Stimulated activated CD4-positive, alpha-beta T cell treated with anti-CD3 and anti-CD28 coated beads, Interleukin-12 subunit alpha, Interleukin-12 subunit beta, amount 100 ng/mL, for 4 hours (primary cell): ENCODE results near the gene EFEMP2.
A peak's percentile ranks its signal among the peaks of the same experiment; 100 is the strongest.

ENCODE experiments used
- DNase-seq: peaks from one replicate; pipeline ENCODE4 v3.0.0-alpha.2; 2020

The EFEMP2 gene

GRCh38 chr11:65884716-65885092 lies 12.1 kb upstream of the EFEMP2 start:
- DNase-seq = peak; percentile 81

GRCh38 chr11:65883786-65884715 lies 11.5 kb upstream of the EFEMP2 start:
- DNase-seq = no peak

- no peak for DNase-seq
These were observed 10.6 kb upstream of the EFEMP2 start for GRCh38 chr11:65883058-65883761.

- no peak for DNase-seq
These were observed 9.8 kb upstream of the EFEMP2 start for GRCh38 chr11:65882120-65883057.

GRCh38 chr11:65880844-65881421 lies 8.3 kb upstream of the EFEMP2 start:
- DNase-seq = no peak

GRCh38 chr11:65880027-65880426 lies 7.4 kb upstream of the EFEMP2 start:
- DNase-seq = no peak

- no peak for DNase-seq
These were observed 7.0 kb upstream of the EFEMP2 start, which contains the start of gene CTSW for GRCh38 chr11:65879617-65880016. CTSW (plus strand) TSS chr11:65879837; CDS start chr11:65879855, 18 bp downstream.

GRCh38 chr11:65873318-65874156 lies 937 bp upstream of the EFEMP2 start:
- peak; percentile 97 for DNase-seq

GRCh38 chr11:65871811-65872548 lies 620 bp downstream of the EFEMP2 start:
- DNase-seq = no peak

- no peak for DNase-seq
These were observed 1.6 kb downstream of the EFEMP2 start for GRCh38 chr11:65870706-65871681.

GRCh38 chr11:65870307-65870658 lies 2.3 kb downstream of the EFEMP2 start:
- DNase-seq = no peak

GRCh38 chr11:65869643-65870306 lies 2.8 kb downstream of the EFEMP2 start:
- no peak for DNase-seq

- DNase-seq = no peak
These were observed 3.7 kb downstream of the EFEMP2 start for GRCh38 chr11:65868907-65869306.

- DNase-seq = no peak
These were observed 4.4 kb downstream of the EFEMP2 start for GRCh38 chr11:65868076-65868667.

- no peak for DNase-seq
These were observed 5.1 kb downstream of the EFEMP2 start for GRCh38 chr11:65867284-65868071.

GRCh38 chr11:65866509-65867283 lies 5.9 kb downstream of the EFEMP2 start:
- DNase-seq = no peak
